Epithelial cell of umbilical artery (primary cell): Measurements from ENCODE around the gene BOLA2. TPM values are rescaled to one million over a fixed set of nuclear protein-coding genes. Genes with fewer than 3 reads are reported as not detected.

Experiments used
- total RNA-seq: library from RNA; depleted of rRNA; stranded (reverse); fragments of >200 nt; gene quantifications from 2 replicates; pipeline ENCODE4 v1.2.3, GENCODE V29; 2014

The BOLA2 gene
- 18.5 and 53.3 TPM in 2 replicates for total RNA-seq

DNA sequence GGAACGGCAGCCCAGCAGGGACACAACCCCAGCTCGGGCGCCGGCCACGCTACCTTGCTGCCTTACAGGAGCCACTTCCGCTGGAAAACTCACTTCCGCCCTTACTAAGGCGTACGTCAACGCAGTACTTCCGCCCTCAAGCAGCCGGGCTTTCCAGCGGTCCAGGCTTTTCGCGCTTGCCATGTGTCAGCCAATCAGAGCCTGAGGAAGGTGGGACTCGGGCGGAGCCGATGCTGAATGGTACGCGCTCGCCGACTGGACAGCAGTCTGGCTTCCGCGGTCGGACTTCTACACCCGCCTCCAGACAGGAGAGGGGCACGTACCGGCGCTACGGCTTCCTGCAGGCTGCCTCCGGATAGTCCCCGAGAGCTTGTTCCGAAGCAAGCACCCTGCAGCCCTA, at the start of gene BOLA2, which contains the start of gene SLX1B:
Gene BOLA2, minus strand, starts transcription at position 83 of the 400 bp plus-strand sequence. CDS start 98 bp downstream, outside the sequence.
Gene SLX1B, plus strand, starts transcription at position 265 of the 400 bp plus-strand sequence.

DNA sequence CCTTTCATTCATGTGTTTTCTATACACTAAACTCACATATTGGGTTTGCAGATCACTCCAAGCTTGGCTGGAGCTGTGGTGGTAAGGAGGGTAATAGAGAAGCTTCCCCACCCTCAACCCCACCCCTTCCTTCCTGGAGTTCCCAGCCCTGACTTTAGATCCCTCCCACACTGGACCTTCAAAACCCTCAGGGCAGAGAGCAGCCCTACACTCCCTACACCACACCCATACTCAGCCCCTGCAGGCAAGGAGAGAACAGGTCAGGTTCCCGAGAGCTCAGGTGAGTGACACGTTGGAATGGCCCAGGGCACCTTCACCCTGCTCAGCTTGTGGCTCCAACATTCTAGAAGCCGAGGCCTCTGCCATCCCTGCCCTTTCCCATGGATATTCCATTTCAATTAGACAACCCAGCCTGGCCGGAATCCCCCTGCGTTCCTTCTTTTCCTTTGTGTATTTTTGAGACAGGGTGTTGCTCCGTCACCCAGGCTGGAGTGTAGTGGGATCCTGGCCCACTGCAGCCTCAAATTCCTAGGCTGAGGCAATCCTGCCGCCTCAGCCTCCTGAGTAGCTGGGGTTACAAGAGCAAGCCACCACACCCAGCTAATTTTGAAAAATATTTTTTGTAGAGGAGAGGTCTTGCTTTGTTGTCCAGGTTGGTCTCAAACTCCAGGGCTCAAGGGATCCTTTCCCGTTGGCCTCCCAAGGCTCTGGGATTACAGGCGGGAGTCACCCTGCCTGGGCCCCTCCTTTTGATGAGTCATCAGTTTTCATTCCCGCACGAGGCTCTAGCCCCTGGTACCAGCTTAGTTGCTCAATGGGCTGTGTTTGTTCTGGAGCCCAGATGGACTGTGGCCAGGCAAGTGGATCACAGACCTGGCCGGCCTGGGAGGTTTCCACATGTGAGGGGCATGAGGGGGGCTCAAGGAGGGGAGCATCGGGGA, 5.8 kb upstream of the BOLA2 start, which contains the start of gene SULT1A4:
Gene SULT1A4, plus strand, starts transcription at position 208 of the 941 bp plus-strand sequence. CDS start 1,473 bp downstream, outside the sequence.

Other genes starting within 250 kb of the BOLA2 start
- gene NPIPB11, start 47.6 kb downstream of the BOLA2 start, total RNA-seq, result under 0.01 and 0.30 TPM in 2 replicates
- gene SLX1B, start 182 bp upstream of the BOLA2 start, total RNA-seq, result 29.5 and 39.0 TPM in 2 replicates
- 3.6 and 15.7 TPM in 2 replicates for gene SULT1A4, start 5.6 kb upstream of the BOLA2 start, total RNA-seq
- gene NPIPB12, start 52.1 kb upstream of the BOLA2 start, total RNA-seq, result 8.1 and 33.6 TPM in 2 replicates
- not detected in 2 replicates for gene SPN, start 208.9 kb upstream of the BOLA2 start, total RNA-seq
- gene QPRT, start 224.8 kb upstream of the BOLA2 start, total RNA-seq, result 0.32 and 1.4 TPM in 2 replicates